PC-9 (cell line): ENCODE data around the gene JADE1.

Source experiments
- CTCF ChIP-seq: fragments of 200-600 bp; sonication (generic); conservative IDR thresholded peaks from 2 replicates; pipeline ENCODE4 v1.6.1; 2017; ENCODE audit warnings: mixed run types, antibody characterized with exemption, mild to moderate bottlenecking, moderate library complexity
- EZH2 ChIP-seq: fragments of 200-600 bp; sonication (generic); IDR thresholded peaks from 2 replicates; pipeline ENCODE4 v1.8.0; 2017; ENCODE audit warnings: antibody characterized with exemption, low read depth

- TF ChIP-seq CTCF: no peak
- TF ChIP-seq EZH2: no peak
These were observed 60.4 kb downstream of the JADE1 start for GRCh38 chr4:128869776-128870509.
